Cardiac fibroblast (primary cell): ENCODE measurements around the gene ELMO3.
A peak's percentile ranks its signal among the peaks of the same experiment; 100 is the strongest.

Experiments
- DNase-seq, 2 donors: peaks; one replicate each; pipeline versions ENCODE4 v3.0.0 to v3.0.0-alpha.2; 2010; ENCODE audit warnings: low read depth in 2 of 2
- H3K4me3 ChIP-seq, 2 donors: replicated peaks in 1 of 2; 1 replicate in 1 of 2; 2 replicates in 1 of 2; pipeline ENCODE4 v1.5.1; 2011; ENCODE audit warnings: low read depth in 2 of 2, low read length in 2 of 2, mild to moderate bottlenecking in 2 of 2, moderate library complexity in 1 of 2
- TF ChIP-seq, protein P1 (sequence below): IDR thresholded peaks from one replicate; pipeline ENCODE4 v1.5.1; 2011; ENCODE audit warnings: low read depth, mild to moderate bottlenecking, low read length, inconsistent platforms

ELMO3 gene

GRCh38 chr16:67226295-67226803 lies 27.4 kb downstream of the ELMO3 start:
- peak overlapping the region; percentile 97 to 99 for H3K4me3 ChIP-seq
- DNase-seq, result no peak
- TF ChIP-seq, protein P1, sequence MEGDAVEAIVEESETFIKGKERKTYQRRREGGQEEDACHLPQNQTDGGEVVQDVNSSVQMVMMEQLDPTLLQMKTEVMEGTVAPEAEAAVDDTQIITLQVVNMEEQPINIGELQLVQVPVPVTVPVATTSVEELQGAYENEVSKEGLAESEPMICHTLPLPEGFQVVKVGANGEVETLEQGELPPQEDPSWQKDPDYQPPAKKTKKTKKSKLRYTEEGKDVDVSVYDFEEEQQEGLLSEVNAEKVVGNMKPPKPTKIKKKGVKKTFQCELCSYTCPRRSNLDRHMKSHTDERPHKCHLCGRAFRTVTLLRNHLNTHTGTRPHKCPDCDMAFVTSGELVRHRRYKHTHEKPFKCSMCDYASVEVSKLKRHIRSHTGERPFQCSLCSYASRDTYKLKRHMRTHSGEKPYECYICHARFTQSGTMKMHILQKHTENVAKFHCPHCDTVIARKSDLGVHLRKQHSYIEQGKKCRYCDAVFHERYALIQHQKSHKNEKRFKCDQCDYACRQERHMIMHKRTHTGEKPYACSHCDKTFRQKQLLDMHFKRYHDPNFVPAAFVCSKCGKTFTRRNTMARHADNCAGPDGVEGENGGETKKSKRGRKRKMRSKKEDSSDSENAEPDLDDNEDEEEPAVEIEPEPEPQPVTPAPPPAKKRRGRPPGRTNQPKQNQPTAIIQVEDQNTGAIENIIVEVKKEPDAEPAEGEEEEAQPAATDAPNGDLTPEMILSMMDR, result no peak

GRCh38 chr16:67226804-67227566 lies 28.1 kb downstream of the ELMO3 start, which contains the start of gene TMEM208:
Gene TMEM208 (plus strand): TSS chr16:67227130. CDS start chr16:67227219, 89 bp downstream.
- TF ChIP-seq, protein P1, result no peak
- H3K4me3 ChIP-seq, result peak within 1 kb of the TSS; percentile 97 to 99

DNA sequence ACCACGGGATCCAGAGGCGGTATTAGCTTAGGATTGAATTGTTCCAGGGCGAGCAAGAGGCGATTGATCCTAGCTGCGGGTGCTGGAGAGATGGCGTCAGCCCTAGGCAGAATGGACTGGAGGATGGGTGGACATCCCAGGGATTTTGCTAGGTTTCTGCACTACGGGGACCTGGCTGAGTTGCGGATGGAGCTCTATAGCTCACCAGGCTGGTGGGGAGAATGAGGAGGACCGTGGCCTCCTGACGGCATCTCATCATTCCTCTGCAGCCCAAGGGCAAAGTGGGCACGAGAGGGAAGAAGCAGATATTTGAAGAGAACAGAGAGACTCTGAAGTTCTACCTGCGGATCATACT lies 28.6 kb downstream of the ELMO3 start:
- TF ChIP-seq, protein P1, result no peak
- DNase-seq, result no peak
- H3K4me3 ChIP-seq, result peak overlapping the region; percentile 97 to 99

More at GRCh38 chr16:67226804-67227566, 28.1 kb downstream of the ELMO3 start, which contains the start of gene TMEM208:
- DNase-seq, result peak; percentile 98 to 99

DNA sequence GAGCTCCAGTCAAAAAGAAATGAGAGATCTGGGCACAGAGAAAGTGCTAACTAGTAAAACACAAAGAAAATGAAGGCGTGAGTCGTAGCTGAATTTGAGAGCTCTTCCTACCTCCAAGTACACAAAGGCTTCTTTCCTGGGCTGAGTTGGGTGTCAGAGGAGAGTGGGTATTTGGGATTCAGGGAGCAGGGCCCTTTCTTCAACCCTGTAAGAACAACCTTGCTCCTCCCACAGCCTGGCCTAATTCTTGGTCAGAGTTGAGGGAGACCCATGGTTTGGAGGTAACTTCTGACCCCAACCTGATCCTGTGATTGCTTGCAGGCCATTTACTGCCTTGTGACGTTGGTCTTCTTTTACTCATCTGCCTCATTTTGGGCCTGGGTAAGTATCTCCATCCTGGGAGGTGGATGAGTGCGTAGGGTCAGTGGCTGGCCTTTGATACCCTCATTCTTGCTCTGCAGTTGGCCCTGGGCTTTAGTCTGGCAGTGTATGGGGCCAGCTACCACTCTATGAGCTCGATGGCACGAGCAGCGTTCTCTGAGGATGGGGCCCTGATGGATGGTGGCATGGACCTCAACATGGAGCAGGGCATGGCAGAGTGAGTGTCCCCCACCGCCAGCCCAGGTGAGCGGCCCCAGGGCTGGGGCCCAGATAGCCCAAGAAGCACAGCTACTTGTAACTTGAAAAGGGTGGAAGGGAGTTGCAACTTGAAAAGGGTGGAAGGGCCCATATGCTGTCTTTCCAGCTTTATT lies 29.3 kb downstream of the ELMO3 start:
- TF ChIP-seq, protein P1, result no peak
- no peak for DNase-seq
- peak overlapping the region; percentile 97 to 99 for H3K4me3 ChIP-seq

- DNase-seq, result no peak
- no peak overlapping the region for H3K4me3 ChIP-seq
- TF ChIP-seq, protein P1, result no peak
Measured at GRCh38 chr16:67228905-67229304, 30.0 kb downstream of the ELMO3 start.

- no peak overlapping the region for H3K4me3 ChIP-seq
- no peak for DNase-seq
- TF ChIP-seq, protein P1, result no peak
Measured at GRCh38 chr16:67229906-67230808, 31.2 kb downstream of the ELMO3 start.
